Central memory CD4-positive, alpha-beta T cell (primary cell): ENCODE results near the gene ACTBL2.

Experiments used
- DNase-seq: peaks from one replicate; pipeline ENCODE4 v3.0.0; 2022

Gene ACTBL2

GRCh38 chr5:57448287-57448686 lies 34.3 kb downstream of the ACTBL2 start:
- no peak for DNase-seq

DNA sequence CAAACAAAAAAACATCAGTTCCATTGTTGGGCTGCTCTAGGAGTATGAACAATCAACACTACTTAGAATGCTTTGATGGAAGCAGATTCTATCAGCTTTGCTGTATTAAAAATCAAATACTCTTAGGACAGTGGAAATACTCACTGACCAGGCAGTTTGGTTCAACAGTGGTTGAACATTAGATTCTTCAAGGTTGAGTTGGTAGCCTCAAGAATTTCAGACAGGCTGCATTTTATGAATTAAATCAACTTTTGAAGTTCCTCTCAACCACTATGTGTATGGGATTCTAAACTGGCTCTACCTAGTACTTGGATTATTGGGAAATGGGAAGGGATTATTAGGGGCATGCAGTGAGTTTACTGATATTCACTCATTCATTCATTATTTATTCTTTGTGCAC lies 35.0 kb downstream of the ACTBL2 start:
- DNase-seq, result no peak

DNA sequence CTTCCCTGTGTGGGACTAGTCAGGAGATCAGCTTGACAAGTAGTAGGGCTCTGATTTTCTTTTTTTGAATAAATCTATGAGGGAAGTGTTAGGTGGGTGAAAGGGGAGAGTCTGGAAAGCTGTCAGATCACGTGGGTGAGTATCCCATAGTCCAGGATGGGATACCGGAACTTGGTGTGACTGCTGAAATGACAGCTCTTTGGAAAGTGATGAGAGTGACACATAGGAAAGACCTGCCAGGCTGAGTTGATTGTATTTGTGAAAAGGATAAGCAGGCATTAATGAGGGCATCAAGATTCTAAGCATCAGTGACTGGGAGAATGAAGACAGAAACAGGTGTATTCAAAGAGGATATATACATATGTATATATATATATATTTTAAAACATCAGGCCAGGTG lies 35.6 kb downstream of the ACTBL2 start:
- DNase-seq, result no peak

DNA sequence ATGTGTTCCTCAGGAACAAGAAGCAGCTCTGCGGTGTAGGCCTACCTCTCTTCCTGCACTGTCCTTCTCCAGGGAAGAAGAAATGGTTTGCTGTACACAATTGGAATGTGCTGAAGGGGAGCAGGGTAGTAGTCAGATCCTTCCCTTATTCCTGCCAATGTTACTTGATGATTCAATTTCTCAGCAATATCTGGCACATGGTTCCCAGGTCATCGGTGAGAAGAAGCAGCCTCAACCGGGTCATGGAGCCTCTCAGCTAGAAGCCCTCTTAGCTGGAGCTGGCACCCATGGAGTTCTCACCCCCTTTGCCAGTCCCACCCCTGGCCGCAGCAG lies 36.9 kb downstream of the ACTBL2 start:
- no peak for DNase-seq

GRCh38 chr5:57445006-57445704 lies 37.5 kb downstream of the ACTBL2 start:
- DNase-seq, result no peak

GRCh38 chr5:57442080-57442839 lies 40.4 kb downstream of the ACTBL2 start:
- DNase-seq, result no peak

GRCh38 chr5:57441557-57441956 lies 41.1 kb downstream of the ACTBL2 start:
- no peak for DNase-seq

DNA sequence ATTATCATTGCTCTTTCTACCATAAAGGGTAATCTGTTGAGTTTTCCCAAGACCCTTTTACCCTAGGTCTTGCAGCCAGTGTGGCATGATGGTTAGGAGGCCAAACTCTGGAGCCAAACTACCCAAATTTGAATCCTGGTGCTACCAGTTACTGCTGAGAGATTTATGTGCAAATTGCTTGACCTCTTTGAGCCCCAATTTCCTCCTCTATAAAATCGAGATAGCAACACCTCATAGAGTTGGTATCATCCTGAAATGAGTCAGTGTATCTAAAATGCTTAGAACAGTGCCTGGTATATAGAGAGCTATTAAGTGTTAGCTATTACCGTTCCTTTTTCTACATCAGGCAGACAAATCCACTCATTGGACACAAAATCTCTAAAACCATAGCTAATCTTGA lies 43.0 kb downstream of the ACTBL2 start:
- DNase-seq, result no peak

DNA sequence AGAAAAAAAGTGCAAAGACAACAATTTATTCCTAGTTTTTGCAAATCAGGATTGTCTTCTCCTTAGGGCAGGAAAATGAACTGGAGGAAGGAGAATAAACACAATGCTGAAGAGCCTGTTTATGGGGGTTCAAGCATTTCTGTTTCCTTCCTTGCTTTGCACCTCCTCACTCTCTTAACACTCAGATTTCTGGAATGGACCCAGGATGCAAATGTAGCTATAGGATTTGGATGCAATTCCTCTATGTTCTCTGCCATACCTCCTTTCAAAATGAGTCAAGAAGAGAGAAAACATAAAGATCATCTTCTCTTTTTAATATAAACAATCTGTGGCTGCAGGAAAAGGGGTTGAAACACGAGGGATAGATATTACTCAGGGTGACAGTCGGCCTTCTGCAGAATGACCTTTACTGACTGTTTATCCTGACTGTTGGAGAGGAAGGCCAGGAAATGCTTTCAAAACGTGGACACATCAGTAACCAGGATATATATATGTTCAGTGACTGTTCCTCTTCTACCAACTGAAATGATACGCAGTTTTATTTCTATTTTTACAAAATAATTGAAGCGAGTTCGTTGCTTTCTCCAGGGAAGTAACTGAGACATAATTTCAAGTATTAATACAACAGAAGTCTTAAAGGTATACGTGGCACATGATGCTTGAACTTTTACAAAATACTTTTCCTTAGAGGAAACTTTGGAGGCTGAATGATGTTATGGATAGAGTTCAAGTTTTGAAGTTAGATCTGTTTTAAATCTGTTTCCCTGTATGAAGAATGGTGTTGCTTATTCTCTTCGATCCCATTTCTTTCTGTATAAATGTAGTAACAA lies 44.4 kb downstream of the ACTBL2 start:
- no peak for DNase-seq

GRCh38 chr5:57436586-57436985 lies 46.0 kb downstream of the ACTBL2 start:
- DNase-seq, result no peak

- no peak for DNase-seq
Observed at GRCh38 chr5:57435701-57436134, 46.9 kb downstream of the ACTBL2 start.

DNA sequence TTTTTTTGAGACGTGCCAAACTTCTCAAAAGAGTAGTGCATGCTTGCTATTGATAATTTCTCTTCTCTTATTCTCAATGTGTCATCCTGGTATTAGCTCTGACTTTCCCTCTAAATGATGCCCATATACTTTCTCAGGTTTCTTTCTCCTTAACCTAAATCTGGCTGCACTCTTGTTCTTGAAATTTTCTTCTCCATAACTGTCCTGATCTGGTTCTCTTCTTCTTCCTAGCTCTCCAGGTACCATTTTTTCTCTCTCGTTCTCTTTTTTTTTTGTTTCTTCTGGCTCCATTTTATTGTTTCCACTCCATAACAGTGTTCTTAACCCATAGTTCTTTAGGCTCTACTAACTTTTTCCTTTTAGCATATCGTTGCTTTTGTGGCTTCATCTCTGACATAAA lies 47.9 kb downstream of the ACTBL2 start:
- no peak for DNase-seq

GRCh38 chr5:57434227-57434640 lies 48.4 kb downstream of the ACTBL2 start:
- DNase-seq, result no peak

DNA sequence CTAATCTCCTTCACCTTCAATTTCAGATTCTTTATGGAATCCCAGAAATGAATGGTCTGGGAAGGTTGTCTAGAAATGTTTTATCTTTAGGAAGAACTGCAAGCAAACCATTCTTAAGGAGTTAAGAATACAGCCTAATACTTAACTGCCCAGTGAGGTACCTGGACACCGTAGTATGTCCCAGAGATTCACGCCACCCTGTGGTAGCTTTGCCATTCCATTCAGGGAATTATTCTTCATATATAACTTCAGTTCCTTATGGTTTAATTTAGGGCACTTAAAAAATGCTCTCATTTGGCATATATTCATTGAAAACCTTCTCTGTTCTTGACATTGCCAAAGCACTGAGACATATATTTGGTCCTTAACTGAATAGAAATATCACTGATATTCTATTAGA lies 49.7 kb downstream of the ACTBL2 start:
- no peak for DNase-seq

DNA sequence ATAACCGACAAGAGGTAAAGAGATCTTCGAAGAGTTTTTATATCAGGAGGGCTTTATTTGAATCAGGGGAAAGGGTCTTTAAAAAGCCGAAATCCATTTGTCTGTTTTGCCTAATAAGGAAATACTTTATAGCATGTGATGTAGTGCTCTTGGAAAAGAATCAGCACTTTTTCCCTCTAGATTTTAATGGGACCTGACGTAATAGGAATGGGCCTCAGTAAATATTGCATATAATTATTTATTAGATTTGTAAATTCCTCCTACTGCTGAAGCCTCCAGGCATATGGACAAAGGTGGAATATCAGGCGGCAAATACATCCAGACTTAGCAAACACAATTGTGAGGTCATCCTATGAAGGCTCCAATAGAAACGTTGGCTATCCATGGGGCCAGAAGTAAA lies 50.9 kb downstream of the ACTBL2 start:
- DNase-seq, result no peak
